PC-3 (cell line): Measurements from ENCODE around the gene GLRX5. TPM values are rescaled to one million over a fixed set of nuclear protein-coding genes. Genes with fewer than 3 reads are reported as not detected.

ENCODE experiments used
- ATAC-seq: fragments of 200-7000 bp; cut with Tn5 transposase; 2 replicates; pipeline ENCODE4 v1.9.1; 2020; ENCODE audit warnings: mild to moderate bottlenecking, moderate library complexity
- BruUV-seq: library from RNA; stranded (reverse); fragments of 400-500 nt; replicated peaks from 2 replicates; lab custom pipeline; 2021; lab: Mats Ljungman, UMichigan
- CTCF ChIA-PET: fragments of 300-600 bp; sonication (Branson Sonifier 250); formaldehyde crosslinking; loops from one replicate; lab custom pipeline; 2022; ENCODE audit warnings: antibody characterized with exemption; lab: Charles Lee
- POLR2A ChIA-PET: fragments of 300-600 bp; sonication (Branson Sonifier 250); formaldehyde crosslinking; loops from one replicate; lab custom pipeline; 2022; ENCODE audit warnings: antibody characterized with exemption; ENCODE audit not compliant: unreplicated experiment; lab: Charles Lee
- DNase-seq: peaks from one replicate; pipeline ENCODE4 v3.0.0-alpha.2; 2015
- H2AFZ ChIP-seq: fragments of 300-600 bp; sonication (generic); 2 replicates; pipeline ENCODE4 v1.6.0; 2016; ENCODE audit warnings: antibody characterized with exemption, low read length
- H3F3A ChIP-seq: fragments of 300-600 bp; sonication (generic); one replicate; pipeline ENCODE4 v1.6.0; 2017; ENCODE audit warnings: antibody characterized with exemption, low read length, control low read depth, mild to moderate bottlenecking; ENCODE audit not compliant: unreplicated experiment
- H3K27ac ChIP-seq: fragments of 300-600 bp; sonication (generic); 2 replicates; pipeline ENCODE4 v1.5.1; 2016; ENCODE audit warnings: mild to moderate bottlenecking, low read length
- H3K27me3 ChIP-seq: fragments of 300-600 bp; sonication (generic); 2 replicates; pipeline ENCODE4 v1.6.1; 2016; ENCODE audit warnings: low read length, mixed read lengths
- H3K36me3 ChIP-seq: fragments of 300-600 bp; sonication (generic); 2 replicates; pipeline ENCODE4 v1.6.1; 2016; ENCODE audit warnings: low read depth, mixed run types, low read length, mixed read lengths
- H3K4me1 ChIP-seq: fragments of 300-600 bp; sonication (generic); 2 replicates; pipeline ENCODE4 v1.5.1; 2016; ENCODE audit warnings: low read length; ENCODE audit not compliant: insufficient read depth
- H3K4me2 ChIP-seq: fragments of 300-600 bp; sonication (generic); 2 replicates; pipeline ENCODE4 v1.6.0; 2016; ENCODE audit warnings: low read length
- H3K4me3 ChIP-seq: fragments of 300-600 bp; sonication (generic); 2 replicates; pipeline ENCODE4 v1.5.1; 2016; ENCODE audit warnings: mild to moderate bottlenecking, low read length, mixed read lengths
- H3K79me2 ChIP-seq: fragments of 300-600 bp; sonication (generic); 2 replicates; pipeline ENCODE4 v1.6.1; 2017; ENCODE audit warnings: low read length, mixed read lengths
- H3K9ac ChIP-seq: fragments of 300-600 bp; sonication (generic); 2 replicates; pipeline ENCODE4 v1.6.0; 2016; ENCODE audit warnings: mild to moderate bottlenecking, low read length
- H3K9me2 ChIP-seq: fragments of 300-600 bp; sonication (generic); replicated peaks from 2 replicates; pipeline ENCODE4 v1.6.1; 2016; ENCODE audit warnings: mixed run types, low read length, mixed read lengths
- H3K9me3 ChIP-seq: fragments of 300-600 bp; sonication (generic); 2 replicates; pipeline ENCODE4 v1.6.1; 2016; ENCODE audit warnings: low read length, mixed read lengths
- H4K20me1 ChIP-seq: fragments of 300-600 bp; sonication (generic); 2 replicates; pipeline ENCODE4 v1.6.1; 2016; ENCODE audit warnings: low read length, mixed read lengths
- EZH2 ChIP-seq: fragments of 300-600 bp; sonication (generic); IDR thresholded peaks from one replicate; pipeline ENCODE4 v1.6.1; 2017; ENCODE audit warnings: antibody characterized with exemption, mild to moderate bottlenecking, low read length; ENCODE audit not compliant: unreplicated experiment
- EZH2phosphoT487 ChIP-seq: fragments of 300-600 bp; sonication (generic); IDR thresholded peaks from 2 replicates; pipeline ENCODE4 v1.6.1; 2018; ENCODE audit warnings: mild to moderate bottlenecking, antibody characterized with exemption, low read length, borderline replicate concordance
- intact Hi-C: fragments of 100-400 bp; cut with micrococcal nuclease; formaldehyde crosslinking; loops from 2 replicates; pipeline ENCODE4 v1.9.0; 2023
- total RNA-seq: library from RNA; depleted of rRNA; stranded (reverse); fragments of >200 nt; gene quantifications from 2 replicates; pipeline ENCODE4 v1.2.3, GENCODE V29; 2014
- TF ChIP-seq, protein P1 (sequence below): fragments of 300-600 bp; sonication (generic); conservative IDR thresholded peaks from 2 replicates; pipeline ENCODE4 v1.5.1; 2017; ENCODE audit warnings: antibody characterized with exemption, low read depth, mild to moderate bottlenecking, low read length

Gene GLRX5
- total RNA-seq, 1 experiment from 2014 or later: 60.0 TPM

DNA sequence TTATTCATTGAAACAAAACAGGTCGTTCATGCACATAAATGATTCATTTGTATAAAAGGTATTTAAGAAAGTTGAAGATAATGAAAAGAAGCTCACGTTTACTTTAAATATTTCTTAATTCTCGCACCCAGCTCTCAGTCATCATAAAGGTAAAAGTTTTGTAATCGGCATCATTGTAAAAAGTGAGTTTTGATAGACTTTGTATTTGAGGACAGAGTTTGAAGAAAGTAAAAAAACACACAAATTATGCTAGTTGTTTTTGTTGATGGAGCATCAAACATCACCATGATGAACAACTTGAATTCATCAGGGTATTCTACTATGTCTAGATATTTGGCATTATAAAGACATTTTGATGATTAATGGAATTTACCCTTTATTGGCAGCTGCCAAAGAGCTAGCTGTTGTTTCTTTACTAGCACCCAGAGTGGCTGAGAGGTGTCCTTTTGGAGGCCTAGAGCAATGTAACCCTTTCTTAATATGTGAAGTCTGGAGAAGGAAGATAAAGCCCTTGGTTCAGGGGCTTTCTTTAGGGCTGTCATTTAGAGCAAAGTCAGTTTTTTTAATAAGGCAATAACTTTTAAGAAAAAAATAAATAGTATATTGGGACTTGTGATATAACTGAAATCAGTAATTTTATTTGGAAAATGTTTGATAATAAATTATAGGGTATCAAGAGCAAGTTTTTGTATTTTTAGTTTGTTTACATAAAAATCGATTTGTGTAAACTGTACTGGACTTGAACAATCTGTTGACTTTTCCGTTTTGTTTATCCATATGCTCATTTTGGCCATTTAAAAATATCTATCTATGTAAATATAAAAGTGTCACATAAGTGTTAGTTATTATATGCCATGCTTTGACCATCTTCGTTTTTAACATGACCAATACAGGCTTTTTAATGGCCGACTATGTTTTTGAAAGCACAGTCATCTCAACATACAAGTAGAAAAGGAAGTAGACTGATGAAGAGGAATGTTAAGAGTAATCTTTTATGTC is 7.4 kb downstream of the GLRX5 start:
- H3K9me2 ChIP-seq: no peaks in the 10 kb centered on the region
- no peak overlapping the region for H3K4me2 ChIP-seq
- peaks cover 9% of the 10 kb centered on the region for H3F3A ChIP-seq
- H4K20me1 ChIP-seq: peaks cover 34% of the 10 kb centered on the region; the same call in 1 of the 2 replicates
- no TSS peak for BruUV-seq
- H2AFZ ChIP-seq: no peak overlapping the region
- no peak overlapping the region for H3K27ac ChIP-seq
- intact Hi-C loops: no loop called here
- ATAC-seq (no peak), DNase-seq (no peak)
- peaks cover 9% of the 10 kb centered on the region for H3K4me1 ChIP-seq
- ChIA-PET POLR2A (no interaction called here), CTCF (no interaction called here)
- H3K27me3 ChIP-seq: no peaks in the 10 kb centered on the region
- H3K9ac ChIP-seq: no peak overlapping the region
- no peak overlapping the region for H3K4me3 ChIP-seq
- TF ChIP-seq, protein P1, sequence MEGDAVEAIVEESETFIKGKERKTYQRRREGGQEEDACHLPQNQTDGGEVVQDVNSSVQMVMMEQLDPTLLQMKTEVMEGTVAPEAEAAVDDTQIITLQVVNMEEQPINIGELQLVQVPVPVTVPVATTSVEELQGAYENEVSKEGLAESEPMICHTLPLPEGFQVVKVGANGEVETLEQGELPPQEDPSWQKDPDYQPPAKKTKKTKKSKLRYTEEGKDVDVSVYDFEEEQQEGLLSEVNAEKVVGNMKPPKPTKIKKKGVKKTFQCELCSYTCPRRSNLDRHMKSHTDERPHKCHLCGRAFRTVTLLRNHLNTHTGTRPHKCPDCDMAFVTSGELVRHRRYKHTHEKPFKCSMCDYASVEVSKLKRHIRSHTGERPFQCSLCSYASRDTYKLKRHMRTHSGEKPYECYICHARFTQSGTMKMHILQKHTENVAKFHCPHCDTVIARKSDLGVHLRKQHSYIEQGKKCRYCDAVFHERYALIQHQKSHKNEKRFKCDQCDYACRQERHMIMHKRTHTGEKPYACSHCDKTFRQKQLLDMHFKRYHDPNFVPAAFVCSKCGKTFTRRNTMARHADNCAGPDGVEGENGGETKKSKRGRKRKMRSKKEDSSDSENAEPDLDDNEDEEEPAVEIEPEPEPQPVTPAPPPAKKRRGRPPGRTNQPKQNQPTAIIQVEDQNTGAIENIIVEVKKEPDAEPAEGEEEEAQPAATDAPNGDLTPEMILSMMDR: no peak
- TF ChIP-seq EZH2 (no peak), EZH2phosphoT487 (no peak)
- H3K9me3 ChIP-seq: no peaks in the 10 kb centered on the region
- peaks cover 79% of the 10 kb centered on the region for H3K79me2 ChIP-seq
- peaks cover 15% of the 10 kb centered on the region for H3K36me3 ChIP-seq

DNA sequence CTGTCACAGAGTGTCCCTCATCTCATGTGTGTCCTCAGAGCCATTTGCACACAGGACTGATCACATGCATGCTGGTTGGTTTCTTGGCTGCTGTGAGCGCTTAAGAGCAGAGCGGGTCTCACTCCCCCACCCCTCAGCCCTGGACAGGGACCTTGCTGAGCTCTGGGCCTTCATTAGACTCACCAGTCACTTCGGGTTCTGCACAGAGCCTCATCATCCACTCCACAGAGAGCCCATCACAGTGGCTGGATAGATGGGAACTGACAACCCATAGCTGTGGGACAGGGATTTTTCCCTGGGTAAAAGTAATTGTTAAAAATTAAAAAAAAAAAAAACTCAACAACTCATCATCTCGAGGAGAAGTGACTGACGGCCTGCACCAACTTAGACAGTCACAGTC is 8.2 kb downstream of the GLRX5 start:
- Histone ChIP-seq H3K9ac (no peak overlapping the region), H3K79me2 (peaks cover 71% of the 10 kb centered on the region), H4K20me1 (peaks cover 29% of the 10 kb centered on the region; the same call in 1 of the 2 replicates), H3K36me3 (peaks cover 15% of the 10 kb centered on the region), H3K4me3 (no peak overlapping the region), H3K27ac (no peak overlapping the region), H3K9me2 (no peaks in the 10 kb centered on the region), H3K4me2 (no peak overlapping the region), H2AFZ (no peak overlapping the region), H3K27me3 (no peaks in the 10 kb centered on the region), H3F3A (peaks cover 9% of the 10 kb centered on the region), H3K4me1 (peaks cover 15% of the 10 kb centered on the region), H3K9me3 (no peaks in the 10 kb centered on the region)
- ATAC-seq (no peak), DNase-seq (no peak)
- BruUV-seq: no TSS peak
- ChIA-PET POLR2A (no interaction called here), CTCF (no interaction called here)
- TF ChIP-seq, protein P1: no peak
- TF ChIP-seq EZH2 (no peak), EZH2phosphoT487 (no peak)
- intact Hi-C loops: no loop called here

DNA sequence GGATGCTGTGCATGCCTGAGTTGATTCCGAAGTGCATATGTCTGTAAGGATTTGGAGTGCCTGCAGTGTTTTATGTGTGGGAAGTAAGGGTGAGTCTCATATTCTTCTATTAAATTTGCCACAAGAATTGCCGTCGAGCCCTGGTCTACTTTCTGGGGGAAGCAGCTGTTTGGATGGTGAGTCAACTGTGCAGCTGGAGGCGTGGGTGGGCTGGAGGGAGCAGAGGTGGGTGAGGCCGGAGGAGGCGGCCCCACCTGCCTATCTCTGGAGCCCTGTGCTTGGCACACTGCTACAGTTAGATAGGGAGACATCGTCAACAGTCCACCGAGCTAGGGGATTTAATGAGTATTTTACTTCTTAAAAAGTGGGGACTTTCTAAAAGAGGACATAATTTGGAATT is 9.7 kb downstream of the GLRX5 start:
- no TSS peak for BruUV-seq
- H3K27me3 ChIP-seq: no peaks in the 10 kb centered on the region
- intact Hi-C loops: no loop called here
- ATAC-seq (no peak), DNase-seq (no peak)
- peaks cover 18% of the 10 kb centered on the region; the same call in 1 of the 2 replicates for H4K20me1 ChIP-seq
- H3K27ac ChIP-seq: no peak overlapping the region
- H3K36me3 ChIP-seq: peaks cover 15% of the 10 kb centered on the region
- ChIA-PET CTCF (no interaction called here), POLR2A (no interaction called here)
- H3F3A ChIP-seq: peaks cover 9% of the 10 kb centered on the region
- no peak overlapping the region for H3K4me3 ChIP-seq
- no peak overlapping the region for H3K9ac ChIP-seq
- H3K4me1 ChIP-seq: peaks cover 17% of the 10 kb centered on the region
- no peaks in the 10 kb centered on the region for H3K9me2 ChIP-seq
- no peak for TF ChIP-seq EZH2phosphoT487
- no peak for TF ChIP-seq EZH2
- TF ChIP-seq, protein P1: no peak
- no peak overlapping the region for H3K4me2 ChIP-seq
- no peak overlapping the region for H2AFZ ChIP-seq
- peaks cover 55% of the 10 kb centered on the region for H3K79me2 ChIP-seq
- no peaks in the 10 kb centered on the region for H3K9me3 ChIP-seq
